Neural progenitor cell (in vitro differentiated cells): ENCODE data around the gene MRPL33. TPM values are rescaled to one million over a fixed set of nuclear protein-coding genes. Genes with fewer than 3 reads are reported as not detected.

Experiments
- DNase-seq: peaks from one replicate; pipeline ENCODE4 v3.0.0-alpha.2; 2016; ENCODE audit warnings: low spot score
- H2AFZ ChIP-seq: fragments of 200-600 bp; sonication (generic); replicated peaks from 2 replicates; pipeline ENCODE4 v1.6.1; 2016; ENCODE audit warnings: antibody characterized with exemption
- H3F3A ChIP-seq: fragments of 200-600 bp; sonication (generic); 2 replicates; pipeline ENCODE4 v1.6.1; 2016; ENCODE audit warnings: antibody characterized with exemption, low read depth
- H3K27ac ChIP-seq: fragments of 200-600 bp; sonication (generic); 2 replicates; pipeline ENCODE4 v1.5.1; 2016; ENCODE audit warnings: mild to moderate bottlenecking
- H3K27me3 ChIP-seq: fragments of 200-600 bp; sonication (generic); 2 replicates; pipeline ENCODE4 v1.6.1; 2016; ENCODE audit warnings: mild to moderate bottlenecking, moderate library complexity
- H3K36me3 ChIP-seq: fragments of 200-600 bp; sonication (generic); 2 replicates; pipeline ENCODE4 v1.5.1; 2016
- H3K4me1 ChIP-seq: fragments of 200-600 bp; sonication (generic); 2 replicates; pipeline ENCODE4 v1.6.1; 2016; ENCODE audit warnings: mixed run types
- H3K4me2 ChIP-seq: fragments of 200-600 bp; sonication (generic); 2 replicates; pipeline ENCODE4 v1.6.1; 2016
- H3K4me3 ChIP-seq: fragments of 200-600 bp; sonication (generic); 2 replicates; pipeline ENCODE4 v1.5.1; 2016
- H3K79me2 ChIP-seq: fragments of 200-600 bp; sonication (generic); 2 replicates; pipeline ENCODE4 v1.6.1; 2016; ENCODE audit warnings: low read depth
- H3K9ac ChIP-seq: fragments of 200-600 bp; sonication (generic); 2 replicates; pipeline ENCODE4 v1.6.1; 2016
- H3K9me3 ChIP-seq: fragments of 200-600 bp; sonication (generic); 2 replicates; pipeline ENCODE4 v1.5.1; 2016; ENCODE audit warnings: low read depth
- H4K20me1 ChIP-seq: fragments of 200-600 bp; sonication (generic); 2 replicates; pipeline ENCODE4 v1.6.1; 2016; ENCODE audit warnings: low read depth
- H3K27ac Mint-ChIP-seq: 3 replicates; pipeline ENCODE4 v1.8.0; 2021; ENCODE audit warnings: mixed read lengths
- H3K27me3 Mint-ChIP-seq: 2 replicates; pipeline ENCODE4 v1.8.0; 2022; ENCODE audit warnings: low read depth, mild to moderate bottlenecking, inconsistent platforms, moderate library complexity, mixed read lengths; ENCODE audit not compliant: insufficient read depth
- H3K36me3 Mint-ChIP-seq: 3 replicates; pipeline ENCODE4 v1.8.0; 2021; ENCODE audit warnings: mixed read lengths
- H3K4me1 Mint-ChIP-seq: 3 replicates; pipeline ENCODE4 v1.8.0; 2021; ENCODE audit warnings: mixed read lengths
- H3K4me3 Mint-ChIP-seq: 3 replicates; pipeline ENCODE4 v1.8.0; 2021; ENCODE audit warnings: mild to moderate bottlenecking, moderate library complexity, mixed read lengths
- H3K9me3 Mint-ChIP-seq: 3 replicates; pipeline ENCODE4 v1.8.0; 2020; ENCODE audit warnings: mixed read lengths
- CTCF ChIP-seq: fragments of 200-600 bp; sonication (generic); IDR thresholded peaks from 2 replicates; pipeline ENCODE4 v1.5.1; 2017; ENCODE audit warnings: antibody characterized with exemption, mild to moderate bottlenecking
- EZH2 ChIP-seq: fragments of 200-600 bp; sonication (generic); IDR thresholded peaks from 2 replicates; pipeline ENCODE4 v1.6.1; 2017; ENCODE audit warnings: antibody characterized with exemption, mild to moderate bottlenecking, moderate library complexity
- EZH2phosphoT487 ChIP-seq: fragments of 200-600 bp; sonication (generic); IDR thresholded peaks from 2 replicates; pipeline ENCODE4 v1.6.1; 2017; ENCODE audit warnings: antibody characterized with exemption
- total RNA-seq: library from RNA; depleted of rRNA; stranded (reverse); fragments of >200 nt; gene quantifications from 2 replicates; pipeline ENCODE4 v1.2.3, GENCODE V29; 2015; ENCODE audit warnings: low replicate concordance

The MRPL33 gene
- total RNA-seq, 1 donor from 2014 or later = 147 TPM

GRCh38 chr2:27804146-27804545 is 32.6 kb downstream of the MRPL33 start:
- Histone ChIP-seq H3K36me3 (no peaks in the 10 kb centered on the region), H3K4me2 (no peak overlapping the region), H3K9me3 (no peaks in the 10 kb centered on the region), H4K20me1 (no peaks in the 10 kb centered on the region), H3K4me1 (no peaks in the 10 kb centered on the region), H3K27ac (no peak overlapping the region), H3F3A (no peaks in the 10 kb centered on the region), H3K4me3 (no peak overlapping the region), H2AFZ (no peak overlapping the region), H3K9ac (no peak overlapping the region), H3K27me3 (no peaks in the 10 kb centered on the region), H3K79me2 (no peaks in the 10 kb centered on the region)
- DNase-seq = no peak
- Mint-ChIP-seq H3K27ac (no peak overlapping the region), H3K27me3 (peaks cover 2% of the 10 kb centered on the region), H3K4me1 (peaks cover 4% of the 10 kb centered on the region), H3K4me3 (no peak overlapping the region), H3K36me3 (no peaks in the 10 kb centered on the region), H3K9me3 (no peaks in the 10 kb centered on the region)
- TF ChIP-seq CTCF = no peak
- TF ChIP-seq EZH2 = no peak
- no peak for TF ChIP-seq EZH2phosphoT487

- no peak overlapping the region for H3K4me3 ChIP-seq
- DNase-seq = no peak
- no peak for TF ChIP-seq EZH2phosphoT487
- TF ChIP-seq EZH2 = no peak
- TF ChIP-seq CTCF = no peak
- H3K27ac ChIP-seq = no peak overlapping the region
- H3K9ac ChIP-seq = no peak overlapping the region
- H3K27me3 ChIP-seq = no peaks in the 10 kb centered on the region
- no peaks in the 10 kb centered on the region for H3K36me3 ChIP-seq
- H3K9me3 Mint-ChIP-seq = no peaks in the 10 kb centered on the region
- H3K27ac Mint-ChIP-seq = no peak overlapping the region
- no peaks in the 10 kb centered on the region for H3K9me3 ChIP-seq
- H4K20me1 ChIP-seq = no peaks in the 10 kb centered on the region
- H3K36me3 Mint-ChIP-seq = no peaks in the 10 kb centered on the region
- H3K4me2 ChIP-seq = no peak overlapping the region
- H3F3A ChIP-seq = no peaks in the 10 kb centered on the region
- H3K79me2 ChIP-seq = no peaks in the 10 kb centered on the region
- H3K4me3 Mint-ChIP-seq = no peak overlapping the region
- H2AFZ ChIP-seq = no peak overlapping the region
- peaks cover 2% of the 10 kb centered on the region for H3K27me3 Mint-ChIP-seq
- no peaks in the 10 kb centered on the region for H3K4me1 ChIP-seq
- no peaks in the 10 kb centered on the region for H3K4me1 Mint-ChIP-seq
Measured at GRCh38 chr2:27805180-27805579, 33.7 kb downstream of the MRPL33 start.

GRCh38 chr2:27806311-27807059 is 35.0 kb downstream of the MRPL33 start:
- TF ChIP-seq CTCF (no peak), EZH2phosphoT487 (no peak), EZH2 (no peak)
- no peaks in the 10 kb centered on the region for H3K36me3 Mint-ChIP-seq

More at GRCh38 chr2:27806311-27807059, 35.0 kb downstream of the MRPL33 start:
- Mint-ChIP-seq H3K4me3 (no peak overlapping the region), H3K27ac (no peak overlapping the region), H3K4me1 (no peaks in the 10 kb centered on the region), H3K9me3 (no peaks in the 10 kb centered on the region), H3K27me3 (peaks cover 4% of the 10 kb centered on the region)
- no peaks in the 10 kb centered on the region for H3K79me2 ChIP-seq
- no peaks in the 10 kb centered on the region for H3K4me1 ChIP-seq
- no peak overlapping the region for H3K4me2 ChIP-seq
- H3K4me3 ChIP-seq = no peak overlapping the region
- H3K27ac ChIP-seq = no peak overlapping the region
- H3F3A ChIP-seq = no peaks in the 10 kb centered on the region
- DNase-seq = no peak
- H3K27me3 ChIP-seq = no peaks in the 10 kb centered on the region
- no peak overlapping the region for H2AFZ ChIP-seq
- H3K9me3 ChIP-seq = no peaks in the 10 kb centered on the region
- H3K36me3 ChIP-seq = no peaks in the 10 kb centered on the region
- no peaks in the 10 kb centered on the region for H4K20me1 ChIP-seq
- no peak overlapping the region for H3K9ac ChIP-seq
